ENCODE results near the gene DNER. TPM values are rescaled to one million over a fixed set of nuclear protein-coding genes. Genes with fewer than 3 reads are reported as not detected.

DNER gene
- total RNA-seq, 1 experiment from 2014 or later = 2.9 TPM

GRCh38 chr2:229686122-229686919 lies 28.0 kb downstream of the DNER start:
- TF ChIP-seq YY1 (IDR thresholded peaks at IDR 0.05; ENCODE audit: extremely low read depth, insufficient replicate concordance, low read depth, low read length) (no peak), ATF3 (IDR thresholded peaks at IDR 0.05) (no peak), ZFX (IDR thresholded peaks at IDR 0.05) (no peak), ELF1 (IDR thresholded peaks at IDR 0.05; ENCODE audit: borderline replicate concordance, low read depth) (no peak), SRF (IDR thresholded peaks at IDR 0.05; ENCODE audit: low read depth) (no peak), REST (IDR thresholded peaks at IDR 0.05; ENCODE audit: low read depth) (no peak), CEBPB (IDR thresholded peaks at IDR 0.05; ENCODE audit: low read depth) (no peak), FOSL1 (IDR thresholded peaks at IDR 0.05; ENCODE audit: low read depth) (no peak)
- intact Hi-C loops (cut with micrococcal nuclease) = no loop called here
- RAD21 ChIA-PET (ENCODE audit: low non-redundant PET in 1 of 2, low total read pairs in 2 of 2, uncharacterized antibody in 2 of 2, unreplicated experiment in 2 of 2) = no interaction called here

More at GRCh38 chr2:229686122-229686919, 28.0 kb downstream of the DNER start:
- no peak for ATAC-seq
- Histone ChIP-seq H3K79me2 (ENCODE audit: insufficient read depth, low read length) (no peaks in the 10 kb centered on the region), H3K4me1 (ENCODE audit: control insufficient read depth in 1 of 2, insufficient read depth in 2 of 2, low read length in 2 of 2) (no peaks in the 10 kb centered on the region), H4K20me1 (ENCODE audit: insufficient read depth) (no peaks in the 10 kb centered on the region), H2AFZ (ENCODE audit: low read depth, low read length, poor library complexity, severe bottlenecking) (no peak overlapping the region), H3K4me3 (replicated peaks in 1 of 2; ENCODE audit: low read depth in 1 of 2, low read length in 2 of 2) (no peak overlapping the region), H3K36me3 (ENCODE audit: control insufficient read depth in 1 of 2, insufficient read depth in 2 of 2, low read length in 2 of 2) (no peaks in the 10 kb centered on the region), H3K9ac (ENCODE audit: low read length) (no peak overlapping the region), H3K4me2 (ENCODE audit: low read length) (no peak overlapping the region), H3K27me3 (ENCODE audit: insufficient read depth, low read length) (peaks cover 3% of the 10 kb centered on the region), H3K9me2 (ENCODE audit: insufficient read depth) (no peaks in the 10 kb centered on the region), H3K9me3 (ENCODE audit: control insufficient read depth in 1 of 2, insufficient read depth in 1 of 2, low read depth in 1 of 2, low read length in 2 of 2) (no peaks in the 10 kb centered on the region), H3K27ac (ENCODE audit: low read depth, low read length) (no peak overlapping the region)
- no peak for DNase-seq (ENCODE audit: low read depth, low spot score)
- CTCF ChIA-PET = no interaction called here
- no TSS peak for BruUV-seq (replicated peaks)
- POLR2A ChIA-PET = no interaction called here

Data from HCT116 (cell line).